T-helper 2 cell treated with Interferon-gamma antibody and Interleukin-4, amounts not matched to agents 100 ng/mL and 5 ng/mL, for 36 hours (primary cell): Measurements from ENCODE around the gene MYF6. TPM values are rescaled to one million over a fixed set of nuclear protein-coding genes. Genes with fewer than 3 reads are reported as not detected.

Experiments used
- intact Hi-C: fragments of 100-400 bp; cut with micrococcal nuclease; formaldehyde crosslinking; loops from one replicate; pipeline ENCODE4 v1.15.1; 2023
- total RNA-seq: library from RNA; stranded (reverse); gene quantifications from 2 replicates; pipeline ENCODE4 v1.2.3, GENCODE V29; 2022

Gene MYF6
- total RNA-seq, 1 donor from 2014 or later = not detected

DNA sequence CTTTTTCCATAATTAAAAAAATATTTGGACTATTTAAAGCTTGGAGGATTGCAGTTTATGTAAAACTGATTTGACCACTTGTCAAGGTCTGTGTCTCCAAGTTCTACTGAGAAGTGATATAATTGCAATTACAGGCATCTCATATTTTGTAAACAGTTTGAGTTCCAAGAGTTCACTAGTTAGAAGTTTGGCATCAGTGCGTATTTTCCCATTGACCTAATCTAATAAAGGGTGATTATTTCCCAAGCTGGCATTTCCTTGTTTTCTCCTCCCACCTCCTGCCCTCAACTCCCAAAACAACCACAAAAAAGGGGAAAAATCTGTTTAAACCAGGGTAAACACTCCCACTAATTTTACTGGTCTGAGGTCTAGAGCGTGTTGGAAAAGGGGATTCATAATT, 3.0 kb upstream of the MYF6 start:
- intact Hi-C loops = no loop called here

- intact Hi-C loops = no loop called here
These were observed 410 bp downstream of the MYF6 start for GRCh38 chr12:80707830-80708258.

- intact Hi-C loops = no loop called here
These were observed 983 bp downstream of the MYF6 start for GRCh38 chr12:80708259-80708974.

- intact Hi-C loops = no loop called here
These were observed 1.5 kb downstream of the MYF6 start for GRCh38 chr12:80708975-80709328.

- intact Hi-C loops = no loop called here
These were observed 2.6 kb downstream of the MYF6 start for GRCh38 chr12:80709811-80710726.

DNA sequence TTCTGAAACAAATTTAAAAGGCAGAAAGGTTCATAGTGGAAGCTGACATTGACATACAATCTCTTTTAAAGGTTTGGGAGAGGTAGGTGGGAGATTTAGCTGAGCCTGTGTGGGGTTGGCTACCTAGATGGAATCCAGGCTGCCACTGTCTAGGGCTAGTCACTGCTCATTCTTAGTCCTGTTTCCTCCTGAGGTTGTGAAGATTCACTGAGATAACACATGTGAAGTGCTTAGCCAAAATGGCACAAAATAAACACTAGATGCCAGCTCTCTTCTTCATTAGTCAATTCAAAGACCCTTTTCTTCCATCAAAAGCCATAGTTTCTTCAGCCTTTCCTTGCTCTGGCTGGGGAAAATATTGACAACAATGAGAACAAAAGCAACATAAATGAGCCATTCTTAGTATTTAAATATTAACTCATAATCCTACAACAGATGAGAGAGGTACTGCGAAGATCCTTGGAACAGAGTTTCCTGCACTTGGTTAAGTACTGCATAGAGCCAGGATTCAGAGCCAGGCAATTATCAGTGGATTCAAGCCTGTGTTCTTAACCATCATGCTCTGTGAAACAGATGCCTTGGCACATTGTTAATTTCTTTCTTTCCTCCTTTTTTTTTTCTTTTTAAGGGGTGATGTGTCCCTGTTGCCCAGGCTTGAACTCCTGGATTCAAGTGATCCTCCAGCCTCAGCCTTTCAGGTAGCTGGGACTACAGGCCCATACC, 3.5 kb downstream of the MYF6 start:
- intact Hi-C loops = no loop called here

GRCh38 chr12:80711866-80712265, 4.4 kb downstream of the MYF6 start:
- intact Hi-C loops = no loop called here

GRCh38 chr12:80712866-80713265, 5.4 kb downstream of the MYF6 start:
- intact Hi-C loops = no loop called here

DNA sequence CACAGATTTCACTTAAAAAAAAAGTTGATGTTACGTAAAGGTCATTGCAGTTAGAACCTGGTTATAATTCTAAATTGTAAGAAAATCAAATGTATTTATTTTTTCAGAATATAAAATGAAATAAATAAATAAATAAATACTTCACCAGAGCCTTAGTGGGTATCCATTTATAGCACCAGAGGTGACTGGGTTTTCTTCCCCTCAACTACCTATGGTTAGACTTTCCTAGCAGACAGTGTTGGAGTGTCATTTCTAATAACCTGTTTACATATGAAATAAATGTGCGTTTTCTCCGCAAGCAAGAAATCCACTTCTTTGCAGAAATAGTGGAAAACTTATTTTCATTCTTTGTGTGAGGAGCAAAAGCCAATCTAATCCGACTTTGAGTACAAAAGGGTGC, 6.0 kb downstream of the MYF6 start:
- intact Hi-C loops = no loop called here

DNA sequence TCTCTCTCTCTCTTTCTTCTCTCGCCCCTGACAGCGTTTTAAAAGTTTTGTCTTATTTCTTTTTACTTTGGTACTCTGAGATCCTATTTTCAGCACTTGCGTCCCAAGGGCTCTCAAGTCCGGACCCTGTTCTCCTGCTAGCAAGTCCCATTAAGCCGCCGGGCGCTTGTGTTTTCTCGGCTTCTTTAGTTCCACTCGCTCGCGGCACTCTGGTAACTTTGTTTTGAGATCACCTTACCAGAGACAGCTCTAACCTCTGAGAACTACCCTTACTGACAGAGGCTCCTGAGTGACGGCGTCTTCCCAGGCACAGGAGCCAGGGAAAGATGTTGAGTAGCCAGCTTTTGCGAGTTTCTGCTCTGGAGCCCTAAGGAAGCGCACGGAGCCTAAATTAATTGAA, 6.6 kb downstream of the MYF6 start:
- intact Hi-C loops = no loop called here

GRCh38 chr12:80714846-80715245, 7.4 kb downstream of the MYF6 start:
- intact Hi-C loops = no loop called here

- intact Hi-C loops = no loop called here
These were observed 8.3 kb downstream of the MYF6 start for GRCh38 chr12:80715713-80716249.

DNA sequence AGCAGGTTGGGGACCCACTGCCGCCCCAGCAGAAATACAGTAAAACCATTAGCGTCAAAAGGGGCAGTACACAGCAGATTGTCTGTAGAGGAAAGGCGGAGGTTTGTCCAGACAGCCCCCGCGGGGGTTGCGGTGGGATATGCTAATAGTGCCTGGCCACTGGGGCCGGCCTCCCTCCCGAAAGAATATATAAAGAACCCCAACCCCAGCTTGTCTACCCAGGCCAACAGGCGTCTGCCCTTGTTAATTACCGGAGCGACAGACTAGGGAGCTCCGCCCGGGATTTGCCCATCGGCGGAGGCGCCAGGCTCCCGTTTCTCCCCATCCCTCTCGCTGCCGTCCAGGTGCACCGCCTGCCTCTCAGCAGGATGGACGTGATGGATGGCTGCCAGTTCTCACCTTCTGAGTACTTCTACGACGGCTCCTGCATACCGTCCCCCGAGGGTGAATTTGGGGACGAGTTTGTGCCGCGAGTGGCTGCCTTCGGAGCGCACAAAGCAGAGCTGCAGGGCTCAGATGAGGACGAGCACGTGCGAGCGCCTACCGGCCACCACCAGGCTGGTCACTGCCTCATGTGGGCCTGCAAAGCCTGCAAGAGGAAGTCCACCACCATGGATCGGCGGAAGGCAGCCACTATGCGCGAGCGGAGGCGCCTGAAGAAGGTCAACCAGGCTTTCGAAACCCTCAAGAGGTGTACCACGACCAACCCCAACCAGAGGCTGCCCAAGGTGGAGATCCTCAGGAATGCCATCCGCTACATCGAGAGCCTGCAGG, 9.4 kb downstream of the MYF6 start, which contains the start of gene MYF5:
MYF5 (plus strand) TSS at position 217 of the 774 bp plus-strand sequence; CDS start at position 369, 152 bp downstream.
- intact Hi-C loops = no loop called here

DNA sequence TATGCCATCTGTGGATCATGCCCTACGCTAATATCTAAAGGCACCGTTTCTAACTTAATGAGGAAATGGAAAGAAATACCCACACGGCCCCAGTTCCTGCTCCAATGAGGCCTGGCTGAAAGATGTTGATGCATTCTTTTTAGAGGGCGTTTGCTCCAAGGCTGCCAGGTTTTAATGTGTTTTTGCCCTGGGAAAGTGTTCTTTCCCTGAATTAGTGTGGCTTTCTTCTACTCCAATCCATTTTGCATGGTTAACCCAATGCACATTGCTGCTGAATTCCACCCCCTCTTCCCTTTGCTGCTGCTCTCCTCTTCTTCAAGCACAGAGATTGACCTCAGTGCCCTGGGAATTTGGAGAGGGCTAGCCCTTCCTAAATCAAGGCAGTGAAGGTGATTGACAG, 10.4 kb downstream of the MYF6 start:
- intact Hi-C loops = no loop called here

- intact Hi-C loops = no loop called here
These were observed 13.1 kb downstream of the MYF6 start for GRCh38 chr12:80720516-80720915.

DNA sequence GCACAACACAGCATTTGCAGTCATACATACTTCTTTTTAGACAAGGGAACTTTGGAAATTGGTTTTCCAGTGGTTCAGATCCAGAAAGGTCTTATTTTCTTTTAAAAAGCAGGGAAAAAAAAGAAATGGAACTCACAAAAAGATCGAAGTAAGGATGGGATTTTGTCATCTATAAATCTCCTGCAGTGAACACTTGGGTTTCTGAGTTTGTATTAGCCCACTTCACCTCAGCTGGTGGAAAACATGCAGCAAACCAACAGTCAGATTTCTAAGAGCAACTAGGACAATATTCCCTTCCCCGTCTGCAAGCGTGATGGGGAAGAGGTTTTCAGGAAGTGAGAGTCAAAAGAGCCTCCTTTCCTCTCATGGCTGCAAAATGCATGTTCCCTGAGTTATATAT, 13.9 kb downstream of the MYF6 start:
- intact Hi-C loops = no loop called here

DNA sequence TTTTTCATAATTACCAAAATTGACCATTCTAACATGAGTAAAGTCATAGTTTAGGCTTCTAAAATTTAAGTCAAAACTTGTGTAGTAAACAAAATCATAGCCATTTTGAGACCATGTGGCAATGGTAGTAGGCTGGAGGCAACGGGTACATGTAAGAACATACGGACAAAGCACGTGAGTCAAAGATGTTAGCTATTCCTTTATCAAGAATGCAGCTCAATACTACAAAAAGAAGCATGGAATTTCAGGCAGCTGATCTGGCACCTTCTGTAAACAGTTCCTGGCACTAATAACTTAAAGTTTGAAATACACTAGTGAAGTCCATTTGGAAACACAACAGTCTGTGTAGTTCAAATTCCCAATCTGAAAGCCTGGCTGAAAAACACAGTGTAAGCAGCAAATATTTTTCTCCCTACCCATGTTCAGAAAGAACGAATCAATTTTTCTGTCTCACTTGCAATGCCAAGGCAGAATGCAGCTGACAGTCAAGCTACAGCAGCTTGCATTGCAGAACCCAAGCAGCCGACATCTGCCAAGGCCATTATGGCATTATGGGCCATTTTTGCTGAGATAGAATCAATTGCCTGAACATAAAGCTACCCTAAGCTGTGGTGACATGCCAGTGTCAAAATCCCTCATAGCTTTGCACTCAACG, 38.5 kb downstream of the MYF6 start:
- intact Hi-C loops = no loop called here

DNA sequence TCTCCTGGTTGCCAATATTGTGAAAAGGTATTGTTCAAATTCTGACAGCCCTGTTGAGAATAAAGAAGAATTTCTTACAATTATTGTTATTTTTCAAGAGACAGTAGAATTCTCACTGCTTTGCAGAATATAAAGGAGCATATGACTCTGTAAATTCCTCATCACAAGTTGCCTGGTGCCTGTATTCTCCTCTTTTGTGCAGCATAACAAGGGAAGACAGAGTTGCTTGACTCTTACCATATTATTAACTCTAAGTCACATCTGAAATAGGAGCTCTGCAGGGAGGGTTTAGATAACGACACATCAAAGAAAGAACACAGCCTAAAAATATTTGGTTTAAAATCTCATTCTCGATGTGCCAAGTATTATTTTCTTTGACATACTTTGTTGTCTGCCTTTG, 40.4 kb downstream of the MYF6 start:
- intact Hi-C loops = no loop called here

DNA sequence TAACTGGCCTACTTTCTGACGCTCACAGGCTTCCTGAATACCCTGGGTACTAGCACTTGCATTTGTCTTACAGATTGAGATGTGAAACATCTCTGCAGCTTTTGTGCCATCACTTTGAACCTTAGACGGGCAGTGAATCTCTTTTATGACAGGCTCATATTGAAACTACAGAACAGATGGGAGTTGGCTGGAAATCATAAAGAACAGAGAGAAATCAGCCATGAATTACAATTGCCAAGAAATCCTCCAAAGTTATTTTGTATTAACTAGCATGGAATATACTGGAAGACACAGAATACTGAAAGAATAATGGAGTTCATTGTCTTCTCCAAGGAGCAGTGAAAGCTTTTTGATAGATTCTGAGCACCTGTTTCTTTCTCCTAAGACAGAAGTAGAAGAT, 42.0 kb downstream of the MYF6 start:
- intact Hi-C loops = no loop called here

GRCh38 chr12:80752464-80752863, 45.0 kb downstream of the MYF6 start:
- intact Hi-C loops = no loop called here
